Measurements from ENCODE around the gene PITX1. TPM values are rescaled to one million over a fixed set of nuclear protein-coding genes. Genes with fewer than 3 reads are reported as not detected.

The PITX1 gene
- total and polyA plus RNA-seq, 2 donors (not counting 1 experiment from before 2014, with no cell fraction given), result 0.13 TPM; not detected in 1

DNA sequence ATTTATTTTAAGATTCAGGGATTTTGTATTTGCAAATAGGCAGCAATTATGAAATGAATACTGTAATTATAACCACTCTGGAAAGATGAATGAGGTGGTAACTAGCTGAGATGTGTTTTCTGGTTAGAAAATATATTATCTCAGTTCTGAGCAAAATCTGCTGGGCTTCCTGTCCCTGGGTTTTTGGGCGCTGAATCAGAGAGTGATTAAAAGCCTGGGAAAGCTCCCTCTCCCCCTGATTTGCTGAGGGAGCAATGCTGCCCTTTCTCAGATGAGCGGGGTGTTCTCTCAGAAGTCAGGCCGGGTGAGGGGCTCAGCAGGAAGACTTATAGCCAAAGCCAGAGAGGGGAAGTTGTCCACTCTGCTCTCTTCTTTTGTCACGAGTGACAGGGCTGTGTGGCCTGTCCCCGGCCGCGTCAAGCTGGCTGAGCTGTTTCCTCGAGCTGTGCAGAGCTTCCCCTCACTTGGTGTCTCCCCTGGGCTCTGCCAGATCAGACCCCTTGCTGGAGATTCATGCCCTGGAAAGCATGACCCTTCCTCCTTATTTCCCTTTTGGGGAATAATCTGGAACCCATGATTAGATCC is 39.8 kb upstream of the PITX1 start:
- H3K79me2 ChIP-seq (ENCODE audit: control insufficient read depth, insufficient read depth, low read length), result no peaks in the 10 kb centered on the region
- 26% methylated on average over 8 of the region's 8 CpGs for WGBS (ENCODE audit: insufficient coverage)
- Mint-ChIP-seq H3K27me3 (peaks cover 8% of the 10 kb centered on the region), H3K4me1 (no peaks in the 10 kb centered on the region), H3K9me3 (ENCODE audit: insufficient read depth) (no peaks in the 10 kb centered on the region), H3K27ac (no peak overlapping the region), H3K4me3 (no peak overlapping the region)
- peaks cover 0 to 11% (median 0%) of the 10 kb centered on the region in 4 experiments for H3K27me3 ChIP-seq (replicated peaks in 1 of 4; ENCODE audit: control extremely low read depth in 1 of 4, control insufficient read depth in 3 of 4, insufficient read depth in 4 of 4, low read length in 3 of 4)
- no peaks in the 10 kb centered on the region for H3K36me3 ChIP-seq (replicated peaks in 1 of 2; ENCODE audit: control extremely low read depth in 1 of 2, control insufficient read depth in 1 of 2, extremely low read depth in 1 of 2, insufficient read depth in 2 of 2, low read length in 1 of 2)
- H3K4me2 ChIP-seq (replicated peaks; ENCODE audit: low read depth, low read length, poor library complexity, severe bottlenecking), result no peak overlapping the region
- POLR2A ChIA-PET, result no interaction called here
- no peak overlapping the region for H3K27ac ChIP-seq (ENCODE audit: low read length in 2 of 2)
- no peak overlapping the region for H3K9ac ChIP-seq (ENCODE audit: low read length)
- no peaks in the 10 kb centered on the region for H4K20me1 ChIP-seq (ENCODE audit: control insufficient read depth, insufficient read depth, low read length, poor library complexity, severe bottlenecking)
- DNase-seq (no peak), ATAC-seq (ENCODE audit: low read depth) (no peak)
- CTCF ChIA-PET, result no interaction called here
- no peaks in the 10 kb centered on the region for H3K9me3 ChIP-seq (ENCODE audit: control extremely low read depth in 1 of 3, control insufficient read depth in 2 of 3, insufficient read depth in 1 of 3, low read length in 2 of 3)
- H3K4me1 ChIP-seq (ENCODE audit: control insufficient read depth in 2 of 2, insufficient read depth in 2 of 2, low read length in 2 of 2), result no peaks in the 10 kb centered on the region
- H2AFZ ChIP-seq (ENCODE audit: insufficient read depth, low read depth, low read length, poor library complexity, severe bottlenecking), result no peak overlapping the region
- TF ChIP-seq EZH2 (IDR thresholded peaks at IDR 0.05; ENCODE audit: borderline replicate concordance, insufficient read depth, low read depth, low read length, poor library complexity, severe bottlenecking), result no peak
- TF ChIP-seq, protein P1, sequence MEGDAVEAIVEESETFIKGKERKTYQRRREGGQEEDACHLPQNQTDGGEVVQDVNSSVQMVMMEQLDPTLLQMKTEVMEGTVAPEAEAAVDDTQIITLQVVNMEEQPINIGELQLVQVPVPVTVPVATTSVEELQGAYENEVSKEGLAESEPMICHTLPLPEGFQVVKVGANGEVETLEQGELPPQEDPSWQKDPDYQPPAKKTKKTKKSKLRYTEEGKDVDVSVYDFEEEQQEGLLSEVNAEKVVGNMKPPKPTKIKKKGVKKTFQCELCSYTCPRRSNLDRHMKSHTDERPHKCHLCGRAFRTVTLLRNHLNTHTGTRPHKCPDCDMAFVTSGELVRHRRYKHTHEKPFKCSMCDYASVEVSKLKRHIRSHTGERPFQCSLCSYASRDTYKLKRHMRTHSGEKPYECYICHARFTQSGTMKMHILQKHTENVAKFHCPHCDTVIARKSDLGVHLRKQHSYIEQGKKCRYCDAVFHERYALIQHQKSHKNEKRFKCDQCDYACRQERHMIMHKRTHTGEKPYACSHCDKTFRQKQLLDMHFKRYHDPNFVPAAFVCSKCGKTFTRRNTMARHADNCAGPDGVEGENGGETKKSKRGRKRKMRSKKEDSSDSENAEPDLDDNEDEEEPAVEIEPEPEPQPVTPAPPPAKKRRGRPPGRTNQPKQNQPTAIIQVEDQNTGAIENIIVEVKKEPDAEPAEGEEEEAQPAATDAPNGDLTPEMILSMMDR (IDR thresholded peaks at IDR 0.05), result no peak
- intact Hi-C loops (cut with micrococcal nuclease), result no loop called here
- H3K4me3 ChIP-seq (ENCODE audit: control extremely low read depth in 1 of 5, extremely low read depth in 1 of 5, insufficient read depth in 1 of 5, low read depth in 2 of 5, low read length in 4 of 5), result no peak overlapping the region

DNA sequence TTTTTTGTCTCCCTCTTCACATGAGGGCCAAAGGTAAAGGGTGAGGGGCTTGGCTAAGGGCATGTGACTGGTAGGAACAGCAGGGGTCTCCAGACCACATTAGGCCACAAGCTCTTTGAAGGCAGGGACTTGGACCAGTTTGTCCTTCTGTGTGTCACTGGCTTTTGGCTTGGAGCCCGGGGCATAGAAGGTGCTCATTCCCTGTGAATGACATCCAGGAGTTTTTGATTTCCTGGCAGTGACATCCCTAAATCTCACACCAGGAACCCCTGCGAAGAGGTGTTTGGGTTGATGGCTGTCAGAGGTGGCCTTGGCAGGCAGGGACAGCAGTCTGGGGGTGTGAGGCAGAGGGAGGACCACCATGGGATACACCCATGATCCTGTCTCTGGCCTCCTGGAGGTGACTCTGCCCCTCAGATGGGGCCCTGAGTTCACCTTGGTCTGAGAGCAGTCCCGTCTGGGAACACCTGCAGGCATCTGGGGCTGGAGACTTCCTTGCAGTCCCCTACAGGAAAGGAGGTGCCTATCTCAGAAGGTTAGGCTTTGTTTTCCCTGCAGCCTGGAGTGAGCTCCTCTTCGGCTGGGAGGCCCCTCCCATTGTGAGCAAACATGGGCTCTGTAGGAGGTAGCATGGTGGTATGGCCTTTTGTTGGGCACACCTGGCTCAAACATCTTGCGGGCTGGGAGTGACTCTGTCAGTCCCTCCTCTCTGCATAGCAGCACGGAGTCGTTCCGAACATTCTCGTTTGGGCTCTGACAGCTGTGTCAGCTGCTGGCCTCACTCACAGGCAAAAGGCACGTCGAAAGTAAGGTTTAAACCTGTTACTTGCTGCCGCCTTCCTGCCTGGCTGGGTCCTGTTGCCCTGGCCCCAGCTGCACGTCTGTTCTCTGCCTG is 38.6 kb upstream of the PITX1 start:
- H3K36me3 ChIP-seq (replicated peaks in 1 of 2; ENCODE audit: control extremely low read depth in 1 of 2, control insufficient read depth in 1 of 2, extremely low read depth in 1 of 2, insufficient read depth in 2 of 2, low read length in 1 of 2), result no peaks in the 10 kb centered on the region
- H3K79me2 ChIP-seq (ENCODE audit: control insufficient read depth, insufficient read depth, low read length), result no peaks in the 10 kb centered on the region
- no peaks in the 10 kb centered on the region for H3K9me3 Mint-ChIP-seq (ENCODE audit: insufficient read depth)
- H3K27ac ChIP-seq (ENCODE audit: low read length in 2 of 2), result no peak overlapping the region
- no peaks in the 10 kb centered on the region for H3K4me1 Mint-ChIP-seq
- intact Hi-C loops (cut with micrococcal nuclease), result no loop called here
- no peak overlapping the region for H3K4me3 Mint-ChIP-seq
- ATAC-seq (ENCODE audit: low read depth) (no peak), DNase-seq (no peak)
- no peak for TF ChIP-seq EZH2 (IDR thresholded peaks at IDR 0.05; ENCODE audit: borderline replicate concordance, insufficient read depth, low read depth, low read length, poor library complexity, severe bottlenecking)
- TF ChIP-seq, protein P1 (IDR thresholded peaks at IDR 0.05), result no peak
- H3K4me1 ChIP-seq (ENCODE audit: control insufficient read depth in 2 of 2, insufficient read depth in 2 of 2, low read length in 2 of 2), result no peaks in the 10 kb centered on the region
- no peaks in the 10 kb centered on the region for H4K20me1 ChIP-seq (ENCODE audit: control insufficient read depth, insufficient read depth, low read length, poor library complexity, severe bottlenecking)
- no peak overlapping the region for H3K4me3 ChIP-seq (ENCODE audit: control extremely low read depth in 1 of 5, extremely low read depth in 1 of 5, insufficient read depth in 1 of 5, low read depth in 2 of 5, low read length in 4 of 5)
- POLR2A ChIA-PET, result no interaction called here
- peaks cover 0 to 11% (median 0%) of the 10 kb centered on the region in 4 experiments for H3K27me3 ChIP-seq (replicated peaks in 1 of 4; ENCODE audit: control extremely low read depth in 1 of 4, control insufficient read depth in 3 of 4, insufficient read depth in 4 of 4, low read length in 3 of 4)
- WGBS (ENCODE audit: insufficient coverage), result 94% methylated on average over 12 of the region's 13 CpGs
- H3K9me3 ChIP-seq (ENCODE audit: control extremely low read depth in 1 of 3, control insufficient read depth in 2 of 3, insufficient read depth in 1 of 3, low read length in 2 of 3), result no peaks in the 10 kb centered on the region
- CTCF ChIA-PET, result no interaction called here
- H3K27ac Mint-ChIP-seq, result no peak overlapping the region
- no peak overlapping the region for H3K4me2 ChIP-seq (replicated peaks; ENCODE audit: low read depth, low read length, poor library complexity, severe bottlenecking)
- H3K9ac ChIP-seq (ENCODE audit: low read length), result no peak overlapping the region
- H2AFZ ChIP-seq (ENCODE audit: insufficient read depth, low read depth, low read length, poor library complexity, severe bottlenecking), result no peak overlapping the region
- peaks cover 5% of the 10 kb centered on the region for H3K27me3 Mint-ChIP-seq
